GM21390 (cell line): ENCODE results near the gene CBFA2T3.

Experiments
- ATAC-seq: cut with Tn5 transposase; IDR thresholded peaks from one replicate; pipeline ENCODE4 v1.9.1; 2021; ENCODE audit not compliant: unreplicated experiment

Gene CBFA2T3

GRCh38 chr16:88844419-88845036 lies 132.5 kb downstream of the CBFA2T3 start:
- ATAC-seq = no peak

GRCh38 chr16:88843256-88843655 lies 133.8 kb downstream of the CBFA2T3 start:
- ATAC-seq = no peak

- ATAC-seq = no peak
These were observed 134.2 kb downstream of the CBFA2T3 start for GRCh38 chr16:88842806-88843205.

- ATAC-seq = no peak
These were observed 134.7 kb downstream of the CBFA2T3 start for GRCh38 chr16:88842308-88842756.

GRCh38 chr16:88841521-88842307 lies 135.3 kb downstream of the CBFA2T3 start:
- no peak for ATAC-seq

- no peak for ATAC-seq
These were observed 136.3 kb downstream of the CBFA2T3 start for GRCh38 chr16:88840600-88841215.

- ATAC-seq = no peak
These were observed 137.0 kb downstream of the CBFA2T3 start for GRCh38 chr16:88839745-88840599.

GRCh38 chr16:88839026-88839529 lies 137.9 kb downstream of the CBFA2T3 start:
- ATAC-seq = no peak

- ATAC-seq = no peak
These were observed 138.4 kb downstream of the CBFA2T3 start for GRCh38 chr16:88838566-88838965.

- ATAC-seq = no peak
These were observed 139.2 kb downstream of the CBFA2T3 start for GRCh38 chr16:88837806-88838205.

GRCh38 chr16:88836791-88837190 lies 140.2 kb downstream of the CBFA2T3 start:
- ATAC-seq = no peak

- no peak for ATAC-seq
These were observed 141.2 kb downstream of the CBFA2T3 start for GRCh38 chr16:88835818-88836217.

- ATAC-seq = no peak
These were observed 141.6 kb downstream of the CBFA2T3 start for GRCh38 chr16:88835383-88835782.

- ATAC-seq = no peak
These were observed 142.3 kb downstream of the CBFA2T3 start for GRCh38 chr16:88834670-88835069.

- ATAC-seq = no peak
These were observed 143.9 kb downstream of the CBFA2T3 start for GRCh38 chr16:88833086-88833485.

- no peak for ATAC-seq
These were observed 145.2 kb downstream of the CBFA2T3 start for GRCh38 chr16:88831838-88832237.

GRCh38 chr16:88830783-88831182 lies 146.2 kb downstream of the CBFA2T3 start:
- ATAC-seq = no peak

- no peak for ATAC-seq
These were observed 146.7 kb downstream of the CBFA2T3 start for GRCh38 chr16:88830258-88830657.

- ATAC-seq = no peak
These were observed 148.3 kb downstream of the CBFA2T3 start for GRCh38 chr16:88828711-88829110.

- ATAC-seq = no peak
These were observed 149.3 kb downstream of the CBFA2T3 start for GRCh38 chr16:88827727-88828126.
